CD14-positive monocyte (primary cell): ENCODE results near the gene CCDC149. TPM values are rescaled to one million over a fixed set of nuclear protein-coding genes. Genes with fewer than 3 reads are reported as not detected.

Source experiments
- DNase-seq, 3 donors: peaks; one replicate each; pipeline ENCODE4 v3.0.0-alpha.2; 2011 to 2022
- H2AFZ ChIP-seq: 2 replicates; pipeline ENCODE4 v1.6.0; 2012; ENCODE audit warnings: mild to moderate bottlenecking, low read depth, low read length, inconsistent platforms; ENCODE audit not compliant: insufficient read depth, poor library complexity, severe bottlenecking
- H3K27ac ChIP-seq, 2 donors: 1 replicate in 1 of 2; 2 replicates in 1 of 2; pipeline ENCODE4 v1.5.1; 2012 to 2013; ENCODE audit warnings: low read length in 2 of 2, control low read depth in 1 of 2, inconsistent platforms in 1 of 2, low read depth in 1 of 2, mild to moderate bottlenecking in 1 of 2
- H3K27me3 ChIP-seq, 2 donors: one replicate each; pipeline versions ENCODE4 v1.6.0 to v1.6.1; 2011 to 2013; ENCODE audit warnings: low read length in 2 of 2; ENCODE audit not compliant: control insufficient read depth in 2 of 2, insufficient read depth in 2 of 2
- H3K36me3 ChIP-seq, 2 donors: replicated peaks in 1 of 2; 1 replicate in 1 of 2; 2 replicates in 1 of 2; pipeline versions ENCODE4 v1.5.1 to v1.6.1; 2012 to 2013; ENCODE audit warnings: low read length in 2 of 2, control low read depth in 1 of 2, inconsistent platforms in 1 of 2, mild to moderate bottlenecking in 1 of 2; ENCODE audit not compliant: insufficient read depth in 2 of 2, control insufficient read depth in 1 of 2
- H3K4me1 ChIP-seq, 2 donors: 1 replicate in 1 of 2; 2 replicates in 1 of 2; pipeline versions ENCODE4 v1.5.1 to v1.6.1; 2012 to 2013; ENCODE audit warnings: low read length in 2 of 2, control low read depth in 1 of 2, inconsistent platforms in 1 of 2, mild to moderate bottlenecking in 1 of 2, moderate library complexity in 1 of 2; ENCODE audit not compliant: insufficient read depth in 2 of 2, control insufficient read depth in 1 of 2
- H3K4me2 ChIP-seq: replicated peaks from 2 replicates; pipeline ENCODE3; 2012; ENCODE audit warnings: low read length, moderate library complexity, mild to moderate bottlenecking; ENCODE audit not compliant: poor library complexity, severe bottlenecking; ENCODE audit errors: extremely low read depth
- H3K4me3 ChIP-seq, 3 experiments: fragments of 200-600 bp in 1 of 3; sonication (generic) in 1 of 3; replicated peaks in 1 of 3; 1 replicate in 2 of 3; 2 replicates in 1 of 3; pipeline ENCODE4 v1.5.1; 2011 to 2013; ENCODE audit warnings: low read length in 3 of 3, mild to moderate bottlenecking in 3 of 3, control low read depth in 2 of 3, low read depth in 2 of 3, inconsistent platforms in 1 of 3, moderate library complexity in 1 of 3
- H3K79me2 ChIP-seq: 2 replicates; pipeline ENCODE4 v1.6.0; 2012; ENCODE audit warnings: mild to moderate bottlenecking, control low read depth, inconsistent platforms, low read length, moderate library complexity; ENCODE audit not compliant: insufficient read depth
- H3K9ac ChIP-seq: 2 replicates; pipeline ENCODE4 v1.6.0; 2017; ENCODE audit warnings: low read length, mild to moderate bottlenecking; ENCODE audit not compliant: insufficient read depth, poor library complexity, severe bottlenecking
- H3K9me3 ChIP-seq, 2 donors: replicated peaks in 1 of 2; 1 replicate in 1 of 2; 2 replicates in 1 of 2; pipeline versions ENCODE4 v1.5.1 to v1.6.1; 2012 to 2013; ENCODE audit warnings: low read length in 2 of 2, control low read depth in 1 of 2; ENCODE audit not compliant: control insufficient read depth in 1 of 2, insufficient read depth in 1 of 2
- H4K20me1 ChIP-seq: 2 replicates; pipeline ENCODE4 v1.6.0; 2012; ENCODE audit warnings: mild to moderate bottlenecking, low read length, control low read depth, moderate library complexity; ENCODE audit not compliant: insufficient read depth
- H3K27ac Mint-ChIP-seq, 7 donors: one replicate each; pipeline ENCODE4 v1.8.0; 2020; ENCODE audit warnings: mild to moderate bottlenecking in 7 of 7, mixed read lengths in 7 of 7, moderate library complexity in 6 of 7, inconsistent platforms in 2 of 7
- H3K27me3 Mint-ChIP-seq, 3 donors: one replicate each; pipeline ENCODE4 v1.8.0; 2021 to 2022; ENCODE audit warnings: low read depth in 3 of 3, mild to moderate bottlenecking in 3 of 3, mixed read lengths in 3 of 3, moderate library complexity in 3 of 3, inconsistent platforms in 1 of 3
- H3K36me3 Mint-ChIP-seq, 2 donors: one replicate each; pipeline ENCODE4 v1.8.0; 2020; ENCODE audit warnings: mixed read lengths in 2 of 2, inconsistent platforms in 1 of 2, mild to moderate bottlenecking in 1 of 2
- H3K4me1 Mint-ChIP-seq: one replicate; pipeline ENCODE4 v1.8.0; 2020; ENCODE audit warnings: mild to moderate bottlenecking, mixed read lengths
- H3K4me3 Mint-ChIP-seq, 2 donors: one replicate each; pipeline ENCODE4 v1.8.0; 2020; ENCODE audit warnings: mild to moderate bottlenecking in 2 of 2, mixed read lengths in 2 of 2, moderate library complexity in 1 of 2
- H3K9me3 Mint-ChIP-seq, 7 donors: one replicate each; pipeline ENCODE4 v1.8.0; 2020 to 2022; ENCODE audit warnings: mixed read lengths in 7 of 7, mild to moderate bottlenecking in 6 of 7, moderate library complexity in 6 of 7, inconsistent platforms in 2 of 7
- CTCF ChIP-seq: fragments of 200-600 bp; IDR thresholded peaks from one replicate; pipeline ENCODE4 v1.8.0; 2022; ENCODE audit warnings: antibody characterized with exemption, mild to moderate bottlenecking
- WGBS: methylation state at CpG from one replicate; pipeline ENCODE4 v1.1.5; 2013; ENCODE audit warnings: missing lambda C conversion rate; ENCODE audit not compliant: insufficient coverage; 5-methylcytosine and 5-hydroxymethylcytosine counted together
- intact Hi-C, 2 donors: fragments of 100-400 bp; cut with micrococcal nuclease; formaldehyde crosslinking; loops; one replicate each; pipeline versions ENCODE4 v1.15.0 to v1.15.1; 2023
- polyA plus RNA-seq, 3 donors: library from polyadenylated mRNA; depleted of rRNA in 1 of 3; unstranded in 2 of 3; stranded (reverse) in 1 of 3; fragments of 300-500 nt in 2 of 3; fragments of >200 nt in 1 of 3; fragmentation: Illumina TruSeq in 2 of 3; gene quantifications; 1 replicate in 2 of 3; 2 replicates in 1 of 3; pipeline ENCODE4 v1.2.3, GENCODE V29; 2012 to 2021

The CCDC149 gene
- polyA plus RNA-seq, 3 donors = 5.5 to 15.8 (median 14.9) TPM

DNA sequence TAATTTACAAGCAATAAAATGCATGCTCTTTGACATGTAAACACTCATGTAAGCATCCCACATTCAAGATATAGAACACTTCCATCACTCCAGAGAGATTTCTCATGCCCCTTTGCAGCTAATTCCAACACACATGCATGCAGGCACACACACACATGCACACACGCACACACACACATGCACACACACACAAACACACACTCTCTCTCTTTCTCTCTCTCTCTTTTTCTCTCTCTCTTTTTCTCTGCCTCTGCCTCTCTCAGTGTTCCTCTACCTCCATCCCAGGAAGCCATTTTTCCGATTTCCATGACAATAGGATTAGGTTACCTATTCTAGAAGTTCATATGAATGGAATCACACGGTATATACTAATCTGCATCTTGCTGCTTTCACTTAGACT, 129.3 kb downstream of the CCDC149 start:
- no peak overlapping the region for H3K27ac ChIP-seq
- no peaks in the 10 kb centered on the region for H4K20me1 ChIP-seq
- H3K9ac ChIP-seq = no peak overlapping the region
- H3K4me3 Mint-ChIP-seq = peak overlapping the region in 1 of 2 donors; percentile 12
- peaks cover 11 to 14% of the 10 kb centered on the region in 2 donors for H3K4me1 ChIP-seq
- intact Hi-C loops = no loop called here
- WGBS = 100% methylated on average over 1 of the region's 3 CpGs
- no peaks in the 10 kb centered on the region for H3K36me3 Mint-ChIP-seq
- no peaks in the 10 kb centered on the region for H3K79me2 ChIP-seq
- no peak overlapping the region for H3K4me2 ChIP-seq
- no peak for TF ChIP-seq CTCF
- H3K36me3 ChIP-seq = no peaks in the 10 kb centered on the region
- H3K4me1 Mint-ChIP-seq = peaks cover 15% of the 10 kb centered on the region
- no peak overlapping the region for H3K27ac Mint-ChIP-seq
- H2AFZ ChIP-seq = no peak overlapping the region
- peaks cover 0 to 2% of the 10 kb centered on the region in 2 donors for H3K27me3 ChIP-seq
- peaks cover 0 to 7% of the 10 kb centered on the region in 2 donors for H3K9me3 ChIP-seq
- no peak for DNase-seq
- peaks cover 4 to 13% (median 8%) of the 10 kb centered on the region in 7 donors for H3K9me3 Mint-ChIP-seq
- H3K27me3 Mint-ChIP-seq = peaks cover 0 to 12% (median 2%) of the 10 kb centered on the region in 3 donors
- H3K4me3 ChIP-seq = no peak overlapping the region

GRCh38 chr4:24781999-24782745, 130.7 kb downstream of the CCDC149 start:
- Histone ChIP-seq H3K9me3 (peaks cover 0 to 7% of the 10 kb centered on the region in 2 donors), H3K36me3 (no peaks in the 10 kb centered on the region), H3K27ac (no peak overlapping the region), H3K9ac (no peak overlapping the region), H3K27me3 (peaks cover 0 to 2% of the 10 kb centered on the region in 2 donors), H3K79me2 (no peaks in the 10 kb centered on the region), H3K4me1 (peaks cover 11 to 15% of the 10 kb centered on the region in 2 donors), H2AFZ (no peak overlapping the region), H3K4me2 (no peak overlapping the region), H4K20me1 (no peaks in the 10 kb centered on the region), H3K4me3 (no peak overlapping the region)
- Mint-ChIP-seq H3K27ac (no peak overlapping the region), H3K36me3 (no peaks in the 10 kb centered on the region), H3K4me3 (no peak overlapping the region), H3K9me3 (peaks cover 0 to 9% (median 5%) of the 10 kb centered on the region in 7 donors), H3K4me1 (peaks cover 22% of the 10 kb centered on the region), H3K27me3 (peaks cover 0 to 12% (median 3%) of the 10 kb centered on the region in 3 donors)
- intact Hi-C loops = no loop called here
- no peak for TF ChIP-seq CTCF
- no peak for DNase-seq
- no CpG with 5 or more reads among the region's 6 CpGs for WGBS
